Ishikawa (cell line): Measurements from ENCODE around the gene RTN3.

Source experiments
- CEBPB ChIP-seq: IDR thresholded peaks from 2 replicates; pipeline ENCODE4 v1.6.1; 2012
- CREB1 ChIP-seq: IDR thresholded peaks from 2 replicates; pipeline ENCODE4 v1.6.1; 2012; ENCODE audit warnings: low read depth
- EGR1 ChIP-seq: IDR thresholded peaks from 2 replicates; pipeline ENCODE4 v1.6.1; 2012
- EP300 ChIP-seq: IDR thresholded peaks from 2 replicates; pipeline ENCODE4 v1.6.1; 2012; ENCODE audit warnings: borderline replicate concordance
- MAX ChIP-seq: IDR thresholded peaks from 2 replicates; pipeline ENCODE4 v1.6.1; 2012
- NFIC ChIP-seq: IDR thresholded peaks from 2 replicates; pipeline ENCODE4 v1.6.1; 2012
- RAD21 ChIP-seq: IDR thresholded peaks from 2 replicates; pipeline ENCODE4 v1.6.1; 2012; ENCODE audit warnings: low read depth
- REST ChIP-seq: IDR thresholded peaks from 2 replicates; pipeline ENCODE4 v1.6.1; 2012; ENCODE audit warnings: low read depth, mild to moderate bottlenecking
- TCF12 ChIP-seq: IDR thresholded peaks from 2 replicates; pipeline ENCODE4 v1.6.1; 2012; ENCODE audit warnings: low read depth
- TEAD4 ChIP-seq: IDR thresholded peaks from 2 replicates; pipeline ENCODE4 v1.6.1; 2012
- YY1 ChIP-seq: IDR thresholded peaks from 2 replicates; pipeline ENCODE4 v1.6.1; 2012; ENCODE audit warnings: low read depth

- no peak for TF ChIP-seq CREB1
- no peak for TF ChIP-seq MAX
- TF ChIP-seq REST, result no peak
- TF ChIP-seq CEBPB, result no peak
- no peak for TF ChIP-seq NFIC
- TF ChIP-seq RAD21, result no peak
- TF ChIP-seq EGR1, result no peak
- TF ChIP-seq TCF12, result no peak
- no peak for TF ChIP-seq TEAD4
- no peak for TF ChIP-seq YY1
- TF ChIP-seq EP300, result no peak
Observed at GRCh38 chr11:63760487-63761079, 79.3 kb downstream of the RTN3 start.
